SK-N-SH treated with all-trans-retinoic acid at 6 μM for 48 hours (cell line): Measurements from ENCODE around the gene DDX54.

Experiments used
- ATAC-seq: fragments of 200-7000 bp; cut with Tn5 transposase; 3 replicates; pipeline ENCODE4 v1.9.1; 2020; ENCODE audit warnings: mild to moderate bottlenecking, moderate library complexity
- ARNTL ChIP-seq: fragments of 450-650 bp; formaldehyde crosslinking; IDR thresholded peaks from 2 replicates; pipeline ENCODE4 v1.5.0; 2020; ENCODE audit warnings: low read depth, mild to moderate bottlenecking, moderate library complexity, borderline replicate concordance
- BACH2 ChIP-seq: fragments of 250-450 bp; sonication (Bioruptor Pico); IDR thresholded peaks from 2 replicates; pipeline ENCODE4 v1.9.0; 2021; ENCODE audit warnings: mild to moderate bottlenecking, borderline replicate concordance
- CSDC2 ChIP-seq: fragments of 250-450 bp; sonication (Bioruptor Pico); IDR thresholded peaks from 2 replicates; pipeline ENCODE4 v1.5.0; 2020; ENCODE audit warnings: mild to moderate bottlenecking, moderate library complexity
- GLIS3 ChIP-seq: fragments of 250-450 bp; sonication (Bioruptor Pico); IDR thresholded peaks from 2 replicates; pipeline ENCODE4 v1.5.0; 2020; ENCODE audit warnings: mild to moderate bottlenecking, moderate library complexity
- ISL1 ChIP-seq: fragments of 250-450 bp; sonication (Bioruptor Pico); IDR thresholded peaks from 2 replicates; pipeline ENCODE4 v2.1.2; 2022; ENCODE audit warnings: mild to moderate bottlenecking, moderate library complexity
- POU6F1 ChIP-seq: fragments of 250-450 bp; sonication (Bioruptor Pico); IDR thresholded peaks from 2 replicates; pipeline ENCODE4 v1.8.0; 2021; ENCODE audit warnings: low read depth, mild to moderate bottlenecking, moderate library complexity, borderline replicate concordance
- PPARA ChIP-seq: fragments of 250-450 bp; sonication (Bioruptor Pico); IDR thresholded peaks from 2 replicates; pipeline ENCODE4 v1.5.0; 2020; ENCODE audit warnings: mild to moderate bottlenecking, borderline replicate concordance
- RARB ChIP-seq: fragments of 250-450 bp; sonication (Bioruptor Pico); IDR thresholded peaks from 2 replicates; pipeline ENCODE4 v1.8.0; 2021; ENCODE audit warnings: mild to moderate bottlenecking, moderate library complexity
- TCF4 ChIP-seq: fragments of 250-450 bp; sonication (Bioruptor Pico); IDR thresholded peaks from 2 replicates; pipeline ENCODE4 v1.8.0; 2021; ENCODE audit warnings: mild to moderate bottlenecking, moderate library complexity, borderline replicate concordance
- TOX ChIP-seq: fragments of 250-450 bp; sonication (Bioruptor Pico); IDR thresholded peaks from 2 replicates; pipeline ENCODE4 v1.8.0; 2021; ENCODE audit warnings: mild to moderate bottlenecking, moderate library complexity, borderline replicate concordance
- ZC3H10 ChIP-seq: fragments of 250-450 bp; sonication (Bioruptor Pico); IDR thresholded peaks from 2 replicates; pipeline ENCODE4 v1.5.1; 2021; ENCODE audit warnings: mild to moderate bottlenecking, moderate library complexity
- ZFP3 ChIP-seq: fragments of 250-450 bp; sonication (Bioruptor Pico); IDR thresholded peaks from 2 replicates; pipeline ENCODE4 v1.5.0; 2020; ENCODE audit warnings: mild to moderate bottlenecking, moderate library complexity
- ZFP30 ChIP-seq: fragments of 450-650 bp; formaldehyde crosslinking; IDR thresholded peaks from 2 replicates; pipeline ENCODE4 v1.5.0; 2022; ENCODE audit warnings: mild to moderate bottlenecking, moderate library complexity
- ZNF565 ChIP-seq: fragments of 450-650 bp; formaldehyde crosslinking; conservative IDR thresholded peaks from 2 replicates; pipeline ENCODE4 v1.5.0; 2020; ENCODE audit warnings: low read depth, mild to moderate bottlenecking, moderate library complexity
- ZNF70 ChIP-seq: fragments of 450-650 bp; formaldehyde crosslinking; IDR thresholded peaks from 2 replicates; pipeline ENCODE4 v1.5.0; 2020; ENCODE audit warnings: mild to moderate bottlenecking, moderate library complexity
- ZNF8 ChIP-seq: fragments of 450-650 bp; formaldehyde crosslinking; IDR thresholded peaks from 2 replicates; pipeline ENCODE4 v1.5.0; 2020; ENCODE audit warnings: mild to moderate bottlenecking, moderate library complexity
- TF ChIP-seq, protein P1 (sequence below): fragments of 250-450 bp; sonication (Bioruptor Pico); IDR thresholded peaks from 2 replicates; pipeline ENCODE4 v1.5.0; 2020; ENCODE audit warnings: mild to moderate bottlenecking, moderate library complexity
- TF ChIP-seq, protein P2 (sequence below): fragments of 250-450 bp; sonication (Bioruptor Pico); IDR thresholded peaks from 2 replicates; pipeline ENCODE4 v1.5.1; 2021; ENCODE audit warnings: mild to moderate bottlenecking, moderate library complexity
- TF ChIP-seq, protein P3 (sequence below): fragments of 250-450 bp; sonication (Bioruptor Pico); IDR thresholded peaks from 2 replicates; pipeline ENCODE4 v1.8.0; 2020; ENCODE audit warnings: mild to moderate bottlenecking, moderate library complexity, borderline replicate concordance
- TF ChIP-seq, protein P4 (sequence below): fragments of 250-450 bp; sonication (Bioruptor Pico); IDR thresholded peaks from 2 replicates; pipeline ENCODE4 v1.5.1; 2020; ENCODE audit warnings: low read depth, mild to moderate bottlenecking, moderate library complexity

Gene DDX54

DNA sequence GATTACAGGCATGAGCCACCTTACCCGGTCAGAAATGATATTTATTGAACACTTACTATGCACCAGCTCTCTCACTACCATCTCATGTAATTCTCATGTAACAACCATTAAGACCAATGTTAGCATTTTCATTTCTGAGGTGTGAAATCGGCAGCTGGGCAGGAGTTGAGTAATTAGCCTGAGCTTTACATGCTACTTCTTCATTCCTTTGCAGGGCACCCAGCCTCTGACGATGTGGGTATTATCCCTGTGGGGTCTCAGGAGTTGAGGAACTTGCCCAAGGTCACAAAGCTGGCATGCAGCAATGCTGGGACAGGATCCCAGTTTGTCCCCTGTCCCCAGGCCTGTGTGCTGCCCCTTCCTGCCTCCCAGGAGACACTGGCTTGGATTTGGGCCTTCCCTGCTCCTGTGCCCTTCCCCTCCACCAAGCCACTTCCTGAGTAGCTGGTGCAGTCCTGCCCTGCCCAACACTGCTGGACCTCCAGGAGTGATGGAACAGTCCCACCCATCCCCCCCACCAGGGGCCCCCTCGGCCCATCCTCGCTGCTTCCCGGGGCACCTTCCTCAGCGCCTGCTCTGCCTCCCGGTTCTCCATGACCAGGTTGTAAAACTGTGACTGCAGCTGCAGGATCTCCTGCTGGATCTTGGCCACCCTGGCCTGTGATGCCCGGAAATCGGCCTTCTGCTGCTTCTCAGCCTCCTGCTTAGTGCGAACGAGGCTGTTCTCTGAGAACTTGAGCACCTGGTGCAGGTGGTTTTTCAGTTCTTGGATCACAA is 14.9 kb upstream of the DDX54 start:
- ATAC-seq = no peak
- no peak for TF ChIP-seq ARNTL (CRISPR knock-in tag)
- TF ChIP-seq ZNF8 (CRISPR knock-in tag) = no peak
- TF ChIP-seq, protein P1, sequence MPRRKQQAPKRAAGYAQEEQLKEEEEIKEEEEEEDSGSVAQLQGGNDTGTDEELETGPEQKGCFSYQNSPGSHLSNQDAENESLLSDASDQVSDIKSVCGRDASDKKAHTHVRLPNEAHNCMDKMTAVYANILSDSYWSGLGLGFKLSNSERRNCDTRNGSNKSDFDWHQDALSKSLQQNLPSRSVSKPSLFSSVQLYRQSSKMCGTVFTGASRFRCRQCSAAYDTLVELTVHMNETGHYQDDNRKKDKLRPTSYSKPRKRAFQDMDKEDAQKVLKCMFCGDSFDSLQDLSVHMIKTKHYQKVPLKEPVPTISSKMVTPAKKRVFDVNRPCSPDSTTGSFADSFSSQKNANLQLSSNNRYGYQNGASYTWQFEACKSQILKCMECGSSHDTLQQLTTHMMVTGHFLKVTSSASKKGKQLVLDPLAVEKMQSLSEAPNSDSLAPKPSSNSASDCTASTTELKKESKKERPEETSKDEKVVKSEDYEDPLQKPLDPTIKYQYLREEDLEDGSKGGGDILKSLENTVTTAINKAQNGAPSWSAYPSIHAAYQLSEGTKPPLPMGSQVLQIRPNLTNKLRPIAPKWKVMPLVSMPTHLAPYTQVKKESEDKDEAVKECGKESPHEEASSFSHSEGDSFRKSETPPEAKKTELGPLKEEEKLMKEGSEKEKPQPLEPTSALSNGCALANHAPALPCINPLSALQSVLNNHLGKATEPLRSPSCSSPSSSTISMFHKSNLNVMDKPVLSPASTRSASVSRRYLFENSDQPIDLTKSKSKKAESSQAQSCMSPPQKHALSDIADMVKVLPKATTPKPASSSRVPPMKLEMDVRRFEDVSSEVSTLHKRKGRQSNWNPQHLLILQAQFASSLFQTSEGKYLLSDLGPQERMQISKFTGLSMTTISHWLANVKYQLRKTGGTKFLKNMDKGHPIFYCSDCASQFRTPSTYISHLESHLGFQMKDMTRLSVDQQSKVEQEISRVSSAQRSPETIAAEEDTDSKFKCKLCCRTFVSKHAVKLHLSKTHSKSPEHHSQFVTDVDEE = no peak
- TF ChIP-seq GLIS3 (CRISPR knock-in tag) = no peak
- TF ChIP-seq CSDC2 (CRISPR knock-in tag) = no peak
- no peak for TF ChIP-seq PPARA (CRISPR knock-in tag)
- TF ChIP-seq TCF4 (CRISPR knock-in tag) = no peak
- TF ChIP-seq, protein P2, sequence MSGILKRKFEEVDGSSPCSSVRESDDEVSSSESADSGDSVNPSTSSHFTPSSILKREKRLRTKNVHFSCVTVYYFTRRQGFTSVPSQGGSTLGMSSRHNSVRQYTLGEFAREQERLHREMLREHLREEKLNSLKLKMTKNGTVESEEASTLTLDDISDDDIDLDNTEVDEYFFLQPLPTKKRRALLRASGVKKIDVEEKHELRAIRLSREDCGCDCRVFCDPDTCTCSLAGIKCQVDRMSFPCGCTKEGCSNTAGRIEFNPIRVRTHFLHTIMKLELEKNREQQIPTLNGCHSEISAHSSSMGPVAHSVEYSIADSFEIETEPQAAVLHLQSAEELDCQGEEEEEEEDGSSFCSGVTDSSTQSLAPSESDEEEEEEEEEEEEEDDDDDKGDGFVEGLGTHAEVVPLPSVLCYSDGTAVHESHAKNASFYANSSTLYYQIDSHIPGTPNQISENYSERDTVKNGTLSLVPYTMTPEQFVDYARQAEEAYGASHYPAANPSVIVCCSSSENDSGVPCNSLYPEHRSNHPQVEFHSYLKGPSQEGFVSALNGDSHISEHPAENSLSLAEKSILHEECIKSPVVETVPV (CRISPR knock-in tag) = no peak
- TF ChIP-seq ISL1 (CRISPR knock-in tag) = no peak
- TF ChIP-seq TOX (CRISPR knock-in tag) = no peak
- TF ChIP-seq ZFP30 (CRISPR knock-in tag) = no peak

- no peak for ATAC-seq
- TF ChIP-seq ZFP3 (CRISPR knock-in tag) (no peak), ZNF565 (CRISPR knock-in tag) (no peak), GLIS3 (CRISPR knock-in tag) (no peak), BACH2 (CRISPR knock-in tag) (no peak), ZNF70 (no peak), RARB (no peak), ZFP30 (CRISPR knock-in tag) (no peak), ARNTL (CRISPR knock-in tag) (no peak), CSDC2 (CRISPR knock-in tag) (no peak), TOX (CRISPR knock-in tag) (no peak), ZC3H10 (CRISPR knock-in tag) (no peak), PPARA (CRISPR knock-in tag) (no peak), TCF4 (CRISPR knock-in tag) (no peak), ZNF8 (CRISPR knock-in tag) (no peak), ISL1 (CRISPR knock-in tag) (no peak), POU6F1 (CRISPR knock-in tag) (no peak)
- TF ChIP-seq, protein P3, sequence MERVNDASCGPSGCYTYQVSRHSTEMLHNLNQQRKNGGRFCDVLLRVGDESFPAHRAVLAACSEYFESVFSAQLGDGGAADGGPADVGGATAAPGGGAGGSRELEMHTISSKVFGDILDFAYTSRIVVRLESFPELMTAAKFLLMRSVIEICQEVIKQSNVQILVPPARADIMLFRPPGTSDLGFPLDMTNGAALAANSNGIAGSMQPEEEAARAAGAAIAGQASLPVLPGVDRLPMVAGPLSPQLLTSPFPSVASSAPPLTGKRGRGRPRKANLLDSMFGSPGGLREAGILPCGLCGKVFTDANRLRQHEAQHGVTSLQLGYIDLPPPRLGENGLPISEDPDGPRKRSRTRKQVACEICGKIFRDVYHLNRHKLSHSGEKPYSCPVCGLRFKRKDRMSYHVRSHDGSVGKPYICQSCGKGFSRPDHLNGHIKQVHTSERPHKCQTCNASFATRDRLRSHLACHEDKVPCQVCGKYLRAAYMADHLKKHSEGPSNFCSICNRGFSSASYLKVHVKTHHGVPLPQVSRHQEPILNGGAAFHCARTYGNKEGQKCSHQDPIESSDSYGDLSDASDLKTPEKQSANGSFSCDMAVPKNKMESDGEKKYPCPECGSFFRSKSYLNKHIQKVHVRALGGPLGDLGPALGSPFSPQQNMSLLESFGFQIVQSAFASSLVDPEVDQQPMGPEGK (CRISPR knock-in tag) = no peak
- TF ChIP-seq, protein P4, sequence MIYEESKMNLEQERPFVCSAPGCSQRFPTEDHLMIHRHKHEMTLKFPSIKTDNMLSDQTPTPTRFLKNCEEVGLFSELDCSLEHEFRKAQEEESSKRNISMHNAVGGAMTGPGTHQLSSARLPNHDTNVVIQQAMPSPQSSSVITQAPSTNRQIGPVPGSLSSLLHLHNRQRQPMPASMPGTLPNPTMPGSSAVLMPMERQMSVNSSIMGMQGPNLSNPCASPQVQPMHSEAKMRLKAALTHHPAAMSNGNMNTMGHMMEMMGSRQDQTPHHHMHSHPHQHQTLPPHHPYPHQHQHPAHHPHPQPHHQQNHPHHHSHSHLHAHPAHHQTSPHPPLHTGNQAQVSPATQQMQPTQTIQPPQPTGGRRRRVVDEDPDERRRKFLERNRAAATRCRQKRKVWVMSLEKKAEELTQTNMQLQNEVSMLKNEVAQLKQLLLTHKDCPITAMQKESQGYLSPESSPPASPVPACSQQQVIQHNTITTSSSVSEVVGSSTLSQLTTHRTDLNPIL (CRISPR knock-in tag) = no peak
Observed at GRCh38 chr12:113198296-113198695, 13.0 kb upstream of the DDX54 start.
